OCI-LY3 (cell line): Measurements from ENCODE around the gene PARD6G.

Source experiments
- CTCF ChIP-seq: fragments of 200-600, 300-600 bp; sonication (generic); IDR thresholded peaks from 2 replicates; pipeline ENCODE4 v1.5.1; 2014; ENCODE audit warnings: antibody characterized with exemption, low read length, low read depth
- EZH2phosphoT487 ChIP-seq: fragments of 200-600 bp; shearing (Covaris generic); IDR thresholded peaks from 2 replicates; pipeline ENCODE4 v1.6.1; 2018; ENCODE audit warnings: antibody characterized with exemption, mixed run types, low read depth

- TF ChIP-seq CTCF (no peak), EZH2phosphoT487 (no peak)
Observed at GRCh38 chr18:80254971-80255500, 7.7 kb upstream of the PARD6G start.
